GM19463 (cell line): ENCODE measurements around the gene YWHAG.
A peak's percentile ranks its signal among the peaks of the same experiment; 100 is the strongest.
"Not testable (repeated sequence)": the region's sequence is repeated elsewhere in the genome, so short reads cannot be mapped to it uniquely, and the experiment has no call there.

Experiments
- ATAC-seq: cut with Tn5 transposase; IDR thresholded peaks from one replicate; pipeline ENCODE4 v1.9.1; 2021; ENCODE audit warnings: mild to moderate bottlenecking, moderate library complexity; ENCODE audit not compliant: unreplicated experiment

The YWHAG gene

DNA sequence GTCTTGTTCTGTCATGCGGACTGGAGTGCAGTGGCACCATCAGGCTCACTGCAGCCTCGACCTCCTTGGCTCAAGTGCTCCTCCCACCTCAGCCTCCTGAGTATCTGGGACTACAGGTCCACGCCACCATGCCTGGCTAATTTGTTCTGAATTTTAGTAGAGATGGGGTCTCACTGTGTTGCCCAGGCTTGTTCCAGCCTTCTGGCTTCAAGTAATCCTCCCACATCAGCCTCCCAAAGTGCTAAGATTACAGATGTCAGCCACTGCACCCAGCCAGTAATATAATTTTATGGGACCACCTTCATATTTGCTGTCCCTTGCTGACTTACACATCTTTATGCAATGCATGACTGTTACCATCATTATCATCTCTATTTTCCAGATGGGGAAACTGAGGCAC lies 57.8 kb downstream of the YWHAG start:
- ATAC-seq, result no peak

DNA sequence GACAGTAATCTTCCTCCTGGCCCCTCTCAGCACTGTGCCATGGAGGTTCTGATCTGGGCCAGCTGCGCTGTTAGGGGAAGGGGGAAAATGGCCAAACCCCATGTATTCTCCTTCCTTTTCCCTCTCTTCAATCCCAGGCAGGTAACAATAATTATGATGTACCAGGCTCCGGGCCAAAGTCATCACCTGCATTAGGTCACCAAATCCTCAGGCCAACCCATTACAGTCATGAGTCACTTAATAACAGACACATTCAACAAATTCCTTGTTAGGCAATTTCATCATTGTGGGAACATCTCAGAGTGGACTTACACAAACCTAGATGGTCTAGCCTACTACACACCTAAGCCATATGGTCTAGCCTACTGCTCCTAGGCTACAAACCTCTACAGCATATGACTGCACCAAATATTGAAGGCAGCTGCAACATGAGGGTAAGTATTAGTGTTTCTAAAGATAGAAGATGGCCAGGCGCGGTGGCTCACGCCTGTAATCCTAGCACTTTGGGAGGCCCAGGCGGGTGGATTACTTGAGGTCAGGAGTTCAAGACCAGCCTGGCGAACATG lies 58.5 kb downstream of the YWHAG start:
- no peak for ATAC-seq

DNA sequence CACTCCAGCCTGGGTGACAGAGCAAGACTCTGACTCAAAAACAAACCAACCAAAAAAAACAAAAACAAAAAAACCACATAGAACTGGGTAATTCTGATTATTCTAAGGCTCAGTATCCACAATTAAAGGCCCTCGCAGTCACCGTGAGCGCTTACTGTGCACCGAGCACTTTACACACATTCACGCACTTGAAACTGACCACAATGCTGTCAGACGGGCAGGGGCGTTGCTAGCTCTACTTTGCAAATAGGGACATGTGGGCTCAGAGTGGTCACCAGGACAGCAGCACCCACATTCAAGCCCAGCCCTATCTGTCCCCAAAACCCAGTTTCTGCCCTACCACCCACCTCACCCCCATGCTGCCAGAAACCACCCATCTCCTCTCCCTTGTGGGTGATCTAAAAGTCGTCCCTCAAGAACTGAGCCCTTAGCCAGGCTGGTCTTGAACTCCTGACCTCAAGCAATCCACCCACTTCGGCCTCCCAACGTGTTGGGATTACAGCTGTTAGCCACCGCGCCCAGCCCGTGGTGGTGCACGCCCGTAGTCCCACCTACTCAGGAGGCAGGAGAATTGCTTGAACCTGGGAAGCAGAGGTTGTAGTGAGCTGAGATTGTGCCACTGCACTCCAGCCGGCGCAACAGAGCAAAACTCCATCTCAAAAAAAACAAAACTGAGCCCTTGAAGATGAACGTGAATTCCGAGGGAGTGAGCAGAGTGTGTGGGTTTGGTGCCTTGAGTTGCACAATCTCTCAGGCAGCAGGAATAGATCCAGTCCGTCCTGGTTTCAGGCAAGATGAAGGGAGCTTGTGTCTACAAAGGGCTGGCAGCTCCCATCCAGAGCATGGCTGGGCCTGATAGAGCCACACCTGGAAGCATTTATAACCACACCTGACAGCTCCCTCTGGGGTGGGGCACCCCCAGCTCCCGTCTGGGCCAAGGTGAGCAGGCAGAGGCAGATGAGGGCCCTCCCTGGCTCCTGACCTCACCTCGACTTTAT lies 61.7 kb downstream of the YWHAG start:
- ATAC-seq, result no peak

DNA sequence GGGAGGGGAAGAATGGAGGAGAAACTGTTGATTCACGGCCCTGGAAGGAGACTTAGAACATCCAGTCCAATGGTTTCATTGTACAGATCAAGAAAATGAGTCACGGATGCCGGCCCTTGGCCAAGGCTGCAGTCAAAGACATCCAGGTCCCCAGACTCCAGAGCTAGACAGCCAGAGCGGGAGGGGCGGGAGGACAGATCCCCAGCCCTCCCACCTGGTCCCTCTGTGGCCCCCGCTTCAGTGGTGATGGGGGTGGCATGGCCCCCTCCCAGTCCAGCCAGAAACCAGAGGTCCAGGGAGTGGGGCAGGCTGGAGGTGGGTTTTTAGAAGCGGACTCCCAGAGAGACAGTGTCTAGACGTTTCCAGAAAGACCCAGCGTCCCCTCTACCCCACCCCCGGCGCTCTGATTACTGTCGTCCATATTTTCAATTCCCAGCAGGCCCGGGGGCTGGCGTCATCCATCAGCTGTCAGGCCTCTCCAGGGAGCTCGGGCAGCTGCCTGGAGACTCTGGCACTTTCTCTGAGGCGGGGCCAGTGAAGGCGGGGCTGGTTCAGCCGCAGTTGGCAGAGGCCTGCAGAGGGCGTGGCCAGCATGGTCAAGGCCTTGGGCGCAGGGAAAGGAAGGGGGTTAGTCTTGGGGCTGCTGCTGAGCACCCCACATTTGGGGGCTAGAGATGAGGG lies 64.3 kb downstream of the YWHAG start:
- peak; percentile 67 for ATAC-seq

DNA sequence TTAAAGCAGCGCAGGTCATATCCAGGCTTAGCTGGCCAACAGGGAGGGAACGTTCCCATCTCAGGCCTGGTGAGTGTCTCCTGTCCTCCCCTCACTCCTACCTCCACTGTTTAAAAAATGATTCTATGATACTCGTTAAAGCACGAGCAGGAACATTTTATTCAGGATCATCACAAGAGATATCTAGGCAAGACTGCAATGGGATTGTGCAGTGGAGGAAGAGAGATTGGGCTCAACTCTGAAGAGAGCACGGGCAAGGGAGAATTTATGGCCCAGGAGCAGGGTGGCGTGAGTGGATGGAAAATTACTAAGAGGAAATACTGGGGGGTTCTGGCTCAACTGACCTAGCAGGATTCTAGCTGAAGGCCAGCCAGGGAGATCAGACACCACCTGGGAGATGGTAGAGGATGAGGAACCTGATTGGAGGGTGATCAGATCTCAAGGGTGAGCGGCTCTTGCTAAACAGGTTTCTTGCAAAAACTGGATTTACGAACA lies 65.3 kb downstream of the YWHAG start:
- ATAC-seq, result no peak

DNA sequence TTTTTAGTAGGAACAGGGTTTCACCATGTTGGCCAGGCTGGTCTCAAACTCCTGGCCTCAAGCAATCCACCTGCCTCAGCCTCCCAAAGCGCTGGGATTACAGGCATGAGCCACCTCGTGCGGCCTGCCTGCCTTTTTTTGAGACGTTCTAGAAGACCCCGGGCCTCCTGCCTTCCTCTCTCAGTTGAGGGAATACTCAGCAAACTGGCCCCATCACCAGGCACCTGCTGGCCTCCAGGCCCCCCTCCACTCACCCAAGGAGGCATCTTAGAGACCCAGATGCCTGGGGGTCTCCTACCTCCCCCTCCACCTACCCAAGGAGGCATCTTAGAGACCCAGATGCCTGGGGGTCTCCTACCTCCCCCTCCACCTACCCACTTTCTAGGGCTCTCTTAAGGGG lies 65.9 kb downstream of the YWHAG start:
- ATAC-seq, result not testable (repeated sequence)

DNA sequence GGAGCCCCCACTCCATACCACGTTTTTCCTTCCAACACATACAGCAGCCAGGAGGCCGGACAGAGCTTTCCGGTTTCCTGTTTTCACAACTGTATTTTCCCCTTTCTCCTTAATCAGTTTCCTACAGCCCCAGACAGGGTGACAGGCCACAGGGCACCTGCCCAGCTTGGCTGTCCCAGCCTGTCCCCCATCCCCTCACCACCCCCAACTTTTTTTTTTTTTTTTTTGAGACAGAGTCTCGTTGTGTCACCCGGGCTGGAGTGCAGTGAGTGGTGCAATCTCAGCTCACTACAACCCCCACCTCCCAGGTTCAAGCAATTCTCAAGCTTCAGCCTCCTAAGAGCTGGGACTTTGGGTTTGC lies 66.6 kb downstream of the YWHAG start:
- peak; percentile 7 for ATAC-seq

DNA sequence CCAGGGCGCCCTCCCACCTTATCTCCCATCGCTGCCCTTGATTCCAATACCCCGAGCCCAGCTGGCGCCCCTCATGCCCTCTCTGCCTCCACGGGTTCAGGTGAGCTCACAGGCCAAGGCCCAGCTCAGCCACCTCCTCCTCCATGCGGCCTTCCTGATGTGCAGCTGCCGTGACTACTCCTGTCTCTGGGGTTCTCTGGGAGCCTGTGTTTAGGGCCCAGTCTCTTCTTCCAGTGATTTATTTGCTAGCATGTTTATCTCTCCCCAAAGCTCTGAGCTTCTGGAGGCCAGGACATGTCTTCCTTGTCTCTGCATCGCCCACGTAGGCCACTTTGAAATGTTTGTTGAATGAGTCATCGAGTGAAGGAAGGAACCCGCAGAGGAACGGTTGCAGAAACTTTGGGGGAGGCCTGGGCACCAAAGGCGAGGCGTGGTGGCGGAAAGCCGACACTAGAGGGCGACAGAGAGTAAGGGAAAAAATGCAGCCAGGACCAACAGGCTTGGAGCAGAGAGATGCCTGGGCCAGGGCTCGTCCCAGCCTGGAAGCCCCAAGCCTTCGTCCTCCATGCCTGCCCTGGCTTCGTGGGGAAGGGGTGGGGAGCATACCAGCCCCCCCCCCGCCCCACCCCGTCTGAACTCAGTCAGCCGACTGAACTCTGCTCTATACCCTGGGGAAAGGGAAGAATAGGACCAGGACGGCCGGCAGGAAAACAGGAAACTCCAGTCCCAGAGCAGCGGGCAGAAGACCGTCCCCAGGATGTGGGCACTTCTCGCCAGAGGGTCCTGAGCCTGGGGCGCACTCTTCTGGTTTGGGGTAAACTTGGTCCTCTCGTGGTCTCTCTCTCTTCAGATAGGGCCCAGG lies 67.2 kb downstream of the YWHAG start:
- peak; percentile 69 for ATAC-seq

DNA sequence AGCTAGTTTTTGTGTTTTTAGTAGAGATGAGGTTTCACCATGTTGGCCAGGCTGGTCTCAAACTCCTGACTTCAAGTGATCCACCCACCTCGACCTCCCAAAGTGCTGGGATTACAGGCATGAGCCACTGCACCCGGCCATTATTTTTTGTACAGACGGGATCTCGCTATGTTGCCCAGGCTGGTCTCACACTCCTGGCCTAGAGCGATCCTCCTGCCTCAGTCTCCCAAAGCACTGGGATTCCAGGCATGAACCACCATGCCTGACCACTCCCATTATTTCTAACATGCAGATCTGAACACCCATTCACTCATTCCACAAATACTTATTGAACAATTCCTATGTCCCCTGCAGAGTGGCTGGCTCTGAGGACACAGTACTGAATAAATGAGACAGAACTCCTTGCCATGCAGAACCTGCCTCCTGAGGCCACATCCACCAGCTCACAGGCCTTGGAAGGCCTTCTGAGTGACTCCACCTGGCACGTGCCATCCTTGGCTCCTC lies 67.9 kb downstream of the YWHAG start:
- ATAC-seq, result not testable (repeated sequence)

DNA sequence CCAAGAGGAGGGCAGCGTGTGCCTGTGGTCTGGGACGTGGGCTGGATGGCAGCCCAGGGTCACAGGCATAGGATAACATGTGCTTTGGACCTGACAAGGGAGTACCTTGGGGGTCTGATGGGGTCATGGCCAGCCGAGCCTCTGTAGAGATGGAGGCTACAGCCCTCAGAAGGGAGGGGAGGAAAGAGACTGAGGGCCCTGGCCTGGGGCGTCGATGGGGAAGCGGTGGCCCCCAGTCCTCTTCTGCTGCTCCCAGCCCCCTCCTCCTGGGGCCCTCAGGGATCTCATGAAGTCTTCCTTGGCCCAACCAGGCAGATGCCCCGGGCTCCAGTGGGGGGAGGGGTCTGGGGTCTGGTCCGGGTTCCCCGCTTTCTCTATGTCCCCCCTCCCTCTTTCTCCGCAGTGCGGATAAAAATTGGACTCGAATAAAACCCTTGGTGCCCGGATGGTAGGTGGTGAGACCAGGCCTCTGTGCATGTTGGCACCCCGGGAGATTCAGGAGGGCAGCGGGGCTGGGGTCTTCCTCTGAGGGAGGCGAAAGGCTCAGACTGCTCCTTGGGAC lies 71.9 kb downstream of the YWHAG start:
- no peak for ATAC-seq

DNA sequence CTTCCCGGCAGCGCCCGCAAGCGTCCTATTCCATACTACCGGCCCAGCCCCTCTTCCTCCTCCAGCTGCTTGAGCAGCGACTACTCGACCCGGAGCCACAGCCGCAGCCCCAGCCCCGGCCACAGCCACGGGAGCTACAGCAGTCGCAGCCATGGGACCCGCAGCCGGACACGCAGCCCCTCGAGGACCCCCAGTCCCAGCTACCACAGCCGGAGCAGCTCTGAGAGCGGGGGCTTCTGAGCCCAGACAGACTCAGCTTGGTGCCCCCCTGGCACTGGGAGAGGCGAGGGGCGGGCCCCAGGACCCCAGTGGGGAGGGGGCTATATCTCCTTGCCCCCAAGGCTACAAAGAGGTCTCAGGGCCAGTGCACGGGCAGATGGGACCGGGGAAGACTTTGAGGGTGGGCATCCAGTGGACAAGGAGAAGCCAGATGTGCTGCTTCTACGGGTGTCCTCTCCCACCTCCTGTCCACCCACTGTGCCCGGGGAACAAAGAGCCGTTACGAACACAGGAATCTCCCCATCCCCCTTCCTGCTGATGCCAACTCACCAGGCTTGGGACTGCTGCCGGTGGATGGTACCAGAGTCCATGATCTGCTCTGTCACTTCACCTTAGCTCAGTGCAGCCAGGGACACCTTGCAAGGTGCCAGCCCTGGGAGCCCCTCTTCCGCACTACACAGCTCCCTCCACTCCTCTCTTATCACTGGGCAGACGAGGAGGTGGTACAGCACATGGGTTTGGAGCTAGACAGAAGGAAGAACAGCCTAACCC lies 73.0 kb downstream of the YWHAG start:
- ATAC-seq, result no peak

DNA sequence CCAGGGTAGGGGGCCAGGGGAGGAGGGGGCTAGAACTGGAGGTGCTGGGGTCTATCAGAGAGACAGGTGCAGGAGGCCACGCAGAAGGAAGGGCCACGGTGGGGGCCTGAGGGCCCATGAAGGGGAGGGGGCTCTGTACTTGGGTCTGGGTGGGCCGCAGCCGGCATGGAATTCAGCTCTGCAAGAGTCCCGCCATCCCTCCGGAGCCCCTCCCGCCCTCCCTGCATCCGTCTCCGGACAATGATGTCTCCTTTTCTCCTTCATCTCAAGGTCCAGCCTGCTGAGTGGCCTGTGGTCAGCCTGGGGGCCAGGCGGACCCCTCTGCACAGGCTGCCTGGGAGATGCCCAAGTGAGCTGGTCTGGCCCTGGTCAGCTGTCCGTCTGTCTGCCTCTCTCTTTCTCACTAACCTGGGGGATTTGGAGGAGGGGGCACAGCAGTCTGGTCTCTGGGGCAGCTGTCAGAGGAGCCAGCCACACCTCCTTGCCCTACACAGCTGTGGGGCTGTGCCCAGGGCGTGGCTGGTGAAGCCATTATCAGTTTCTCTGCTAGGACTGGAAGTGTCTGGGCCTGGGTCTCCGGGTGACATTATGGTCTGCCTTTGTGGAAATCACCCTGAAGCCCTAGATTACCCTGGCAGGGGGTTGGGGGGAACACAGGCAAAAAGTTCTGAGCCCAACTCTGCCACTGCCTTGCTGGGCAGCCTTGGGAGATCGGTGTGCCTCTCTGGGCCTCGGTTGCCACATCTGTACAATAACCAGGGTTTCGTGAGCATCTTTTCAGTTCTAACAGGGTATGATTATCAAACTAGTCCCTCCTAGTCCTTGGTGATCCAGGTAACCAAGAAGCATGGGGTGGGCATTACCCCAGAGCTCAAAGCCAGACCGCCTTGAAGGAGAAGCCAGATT lies 75.3 kb downstream of the YWHAG start:
- ATAC-seq, result no peak

DNA sequence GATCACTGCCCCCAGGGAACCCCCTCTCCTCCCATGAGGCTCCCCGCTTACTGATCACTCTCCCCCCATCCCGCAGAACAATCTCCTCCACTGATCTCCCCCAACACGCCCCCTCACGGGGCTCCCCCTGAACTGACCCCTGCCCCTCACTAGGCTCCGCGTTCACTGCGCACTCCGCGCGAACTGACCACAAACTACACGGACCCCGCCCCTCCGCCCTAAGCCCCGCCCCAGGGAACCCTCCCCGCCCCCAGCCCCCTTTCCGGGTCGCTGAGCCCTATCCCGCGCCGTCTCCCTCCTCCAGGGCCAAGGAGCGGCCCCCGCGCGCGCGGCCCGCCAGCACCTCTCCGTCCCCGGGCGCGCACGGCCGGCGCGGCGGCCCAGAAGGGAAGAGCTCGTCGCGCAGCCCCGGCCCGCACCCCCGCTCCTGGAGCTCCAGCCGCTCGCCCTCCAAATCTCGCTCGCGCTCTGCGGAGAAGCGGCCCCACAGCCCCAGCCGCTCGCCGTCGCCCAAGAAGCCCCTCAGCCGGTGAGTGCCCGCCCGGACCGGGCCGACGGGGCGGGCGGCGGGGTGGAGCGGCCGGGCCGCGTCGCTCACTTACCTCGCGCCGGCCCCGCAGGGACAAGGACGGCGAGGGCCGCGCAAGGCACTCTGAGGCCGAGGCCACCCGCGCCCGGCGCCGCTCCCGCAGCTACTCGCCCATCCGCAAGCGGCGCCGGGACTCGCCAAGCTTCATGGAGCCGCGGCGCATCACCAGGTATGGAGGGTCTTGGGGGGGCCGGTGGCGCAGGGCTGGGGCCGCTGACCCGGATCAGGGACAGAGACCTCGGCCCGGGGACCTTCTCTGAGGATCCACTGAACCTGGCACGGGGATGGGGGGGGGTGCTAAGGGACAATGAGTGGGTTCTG lies 76.2 kb downstream of the YWHAG start:
- no peak for ATAC-seq

DNA sequence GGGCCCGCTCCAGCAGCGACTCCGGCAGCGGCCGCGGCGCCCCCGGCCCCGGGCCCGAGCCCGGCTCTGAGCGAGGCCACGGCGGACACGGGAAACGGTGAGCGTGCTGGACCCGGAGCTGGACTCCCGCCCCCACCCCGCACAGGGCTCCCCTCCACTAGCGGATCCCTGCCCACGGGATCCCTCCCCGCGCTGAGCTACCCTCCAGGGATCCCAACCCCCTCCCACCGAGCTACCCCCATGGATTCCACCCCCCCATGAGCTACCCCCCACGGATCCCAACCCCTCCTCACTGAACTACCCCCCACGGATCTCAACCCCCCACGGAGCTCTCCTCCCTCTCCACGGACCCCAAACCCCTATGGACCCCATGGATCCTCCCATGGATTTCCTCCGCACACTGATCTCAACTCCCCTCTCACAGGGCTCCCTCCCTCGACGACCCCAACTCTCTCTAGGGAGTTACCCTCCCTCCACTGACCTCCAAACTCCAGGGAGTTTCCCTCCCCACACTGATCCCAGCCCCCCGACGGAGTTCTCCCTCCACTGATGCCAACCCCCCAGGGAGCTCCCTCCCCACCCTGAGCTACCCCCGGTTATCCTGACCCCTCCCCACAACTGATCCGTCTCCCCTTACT lies 77.0 kb downstream of the YWHAG start:
- ATAC-seq, result no peak

DNA sequence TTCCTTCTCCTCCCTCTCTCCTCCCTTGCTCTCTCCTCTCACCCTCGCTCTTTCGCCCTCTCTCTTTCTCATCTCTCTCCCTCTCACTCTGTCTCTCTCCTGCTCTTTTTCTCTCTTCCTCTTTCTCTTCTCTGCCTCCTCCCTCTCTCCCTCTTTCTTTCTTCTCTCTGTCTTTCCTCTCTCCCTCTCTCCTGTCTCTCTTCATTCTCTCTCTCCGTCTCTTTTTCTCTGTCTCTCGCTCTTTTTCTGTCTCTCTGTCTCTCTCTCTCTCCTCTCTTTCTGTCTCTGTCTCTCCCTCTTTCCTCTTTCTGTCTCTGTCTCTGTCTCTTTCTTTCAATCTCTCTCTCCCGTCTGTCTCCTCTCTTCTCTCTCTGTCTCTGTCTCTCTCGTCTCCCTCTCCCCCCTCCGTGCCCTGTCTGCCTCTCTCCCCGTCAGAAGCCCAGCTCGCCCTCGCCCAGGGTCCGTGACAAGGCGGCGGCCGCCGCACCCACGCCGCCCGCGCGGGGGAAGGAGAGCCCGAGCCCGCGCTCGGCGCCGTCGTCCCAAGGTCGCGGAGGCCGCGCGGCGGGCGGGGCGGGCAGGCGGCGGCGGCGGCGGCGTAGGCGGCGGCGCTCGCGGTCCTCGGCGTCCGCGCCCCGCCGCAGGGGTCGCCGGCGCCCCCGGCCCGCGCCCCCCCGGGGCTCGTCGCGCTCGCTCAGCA lies 77.6 kb downstream of the YWHAG start:
- ATAC-seq, result no peak

DNA sequence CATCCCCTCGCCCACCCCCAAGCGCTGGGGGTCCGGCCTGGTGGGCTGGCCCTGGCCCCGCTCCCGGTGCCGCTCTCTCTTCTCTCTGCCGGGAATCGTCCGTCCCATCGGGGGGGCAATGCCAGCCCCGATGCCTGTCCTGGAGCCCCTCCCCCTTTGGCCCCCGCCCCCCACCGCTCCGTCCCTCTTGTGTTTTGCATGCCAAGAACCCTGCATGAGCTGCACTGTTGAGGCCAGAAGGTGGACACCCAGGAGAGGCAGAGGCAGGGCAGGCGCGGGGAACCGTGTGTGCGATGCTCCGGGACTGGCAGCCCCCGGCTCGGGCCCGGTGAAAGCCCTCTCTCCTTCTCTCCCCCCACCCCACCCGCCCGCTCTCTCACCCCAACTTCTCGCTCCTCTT lies 78.4 kb downstream of the YWHAG start:
- no peak for ATAC-seq
